ENCODE data around the gene XPO4. TPM values are rescaled to one million over a fixed set of nuclear protein-coding genes. Genes with fewer than 3 reads are reported as not detected.

Gene XPO4
- total and polyA plus RNA-seq, 2 of the 8 experiments (the other 6 are each of a cell fraction or from before 2014, with no cell fraction given) = 11.9 to 33.3 TPM

Other genes with a start within 250 kb of the XPO4 start
- 0.56 and 0.84 TPM in 2 replicates for gene IL17D, start 199.0 kb downstream of the XPO4 start, total RNA-seq (2021; fragmentation: NEBNext Ultra II Directional; extraction: Animal tissue kit (Norgen Biotek cat#: 25700))
- 0.57 and 0.59 TPM in 2 replicates for gene IL17D, start 199.0 kb downstream of the XPO4 start, polyA plus RNA-seq (2011; rRNA removed)
- 3.5 and 4.1 TPM in 2 replicates for gene EEF1AKMT1, start 128.8 kb downstream of the XPO4 start, total RNA-seq (2021; fragmentation: NEBNext Ultra II Directional; extraction: Animal tissue kit (Norgen Biotek cat#: 25700))
- gene EEF1AKMT1, start 128.8 kb downstream of the XPO4 start, polyA plus RNA-seq (2011; rRNA removed) = 1.5 and 3.1 TPM in 2 replicates
- 26.2 and 26.5 TPM in 2 replicates for gene LATS2, start 158.8 kb upstream of the XPO4 start, total RNA-seq (2021; fragmentation: NEBNext Ultra II Directional; extraction: Animal tissue kit (Norgen Biotek cat#: 25700))
- 8.3 and 10.8 TPM in 2 replicates for gene LATS2, start 158.8 kb upstream of the XPO4 start, polyA plus RNA-seq (2011; rRNA removed)
- gene SAP18, start 237.4 kb upstream of the XPO4 start, total RNA-seq (2021; fragmentation: NEBNext Ultra II Directional; extraction: Animal tissue kit (Norgen Biotek cat#: 25700)) = 364 and 367 TPM in 2 replicates
- 38.0 and 75.3 TPM in 2 replicates for gene SAP18, start 237.4 kb upstream of the XPO4 start, polyA plus RNA-seq (2011; rRNA removed)